HG03571 (cell line): ENCODE results near the gene BRD7.

Experiments
- ATAC-seq: cut with Tn5 transposase; IDR thresholded peaks from one replicate; pipeline ENCODE4 v1.9.1; 2021; ENCODE audit not compliant: unreplicated experiment

BRD7 gene

GRCh38 chr16:50304467-50305440 is 64.0 kb downstream of the BRD7 start:
- ATAC-seq = no peak

- ATAC-seq = no peak
Measured at GRCh38 chr16:50303605-50304466, 65.0 kb downstream of the BRD7 start.

GRCh38 chr16:50303041-50303604 is 65.7 kb downstream of the BRD7 start:
- no peak for ATAC-seq

- no peak for ATAC-seq
Measured at GRCh38 chr16:50302472-50303005, 66.2 kb downstream of the BRD7 start.

DNA sequence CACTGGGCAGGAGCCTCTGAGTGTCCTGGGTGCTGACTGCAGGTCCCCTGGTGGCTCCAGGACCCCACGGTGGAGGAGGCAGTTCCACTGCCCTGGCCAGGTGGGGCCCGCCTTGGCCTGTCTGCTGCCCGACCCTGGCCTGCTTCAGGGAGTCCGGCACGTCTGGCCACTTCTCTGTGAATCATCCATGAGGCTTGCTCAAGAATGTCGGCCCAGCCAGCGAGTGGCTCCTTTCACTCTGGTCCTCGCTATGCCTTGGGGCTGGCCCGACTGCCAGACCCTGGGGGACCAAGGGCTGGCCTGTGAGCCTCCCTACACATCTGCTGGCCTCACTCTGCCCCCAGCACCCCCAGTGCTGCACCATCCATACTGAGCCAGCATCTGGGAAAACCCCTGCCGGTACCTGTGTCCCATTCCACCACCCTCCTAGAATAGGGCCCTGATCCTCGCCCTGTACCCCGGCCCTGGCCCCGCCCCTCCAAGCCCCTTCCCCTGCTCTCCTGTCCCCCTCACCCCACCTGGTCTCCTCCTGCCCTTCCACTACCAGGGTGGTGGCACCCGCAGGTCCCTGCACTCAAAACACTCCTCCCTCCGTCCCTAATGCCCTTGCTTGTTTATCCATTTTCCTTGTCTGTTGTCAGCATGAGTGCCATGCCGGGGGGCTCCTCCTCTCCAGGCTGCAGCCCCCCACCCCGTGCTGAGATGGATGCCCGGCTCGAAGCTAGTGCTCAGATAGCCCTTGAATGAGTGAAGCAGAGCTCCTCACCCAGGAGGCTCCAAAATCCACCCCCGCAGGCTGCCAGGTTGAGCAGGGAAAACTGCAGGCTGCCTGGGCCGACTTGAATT is 66.9 kb downstream of the BRD7 start:
- ATAC-seq = no peak

DNA sequence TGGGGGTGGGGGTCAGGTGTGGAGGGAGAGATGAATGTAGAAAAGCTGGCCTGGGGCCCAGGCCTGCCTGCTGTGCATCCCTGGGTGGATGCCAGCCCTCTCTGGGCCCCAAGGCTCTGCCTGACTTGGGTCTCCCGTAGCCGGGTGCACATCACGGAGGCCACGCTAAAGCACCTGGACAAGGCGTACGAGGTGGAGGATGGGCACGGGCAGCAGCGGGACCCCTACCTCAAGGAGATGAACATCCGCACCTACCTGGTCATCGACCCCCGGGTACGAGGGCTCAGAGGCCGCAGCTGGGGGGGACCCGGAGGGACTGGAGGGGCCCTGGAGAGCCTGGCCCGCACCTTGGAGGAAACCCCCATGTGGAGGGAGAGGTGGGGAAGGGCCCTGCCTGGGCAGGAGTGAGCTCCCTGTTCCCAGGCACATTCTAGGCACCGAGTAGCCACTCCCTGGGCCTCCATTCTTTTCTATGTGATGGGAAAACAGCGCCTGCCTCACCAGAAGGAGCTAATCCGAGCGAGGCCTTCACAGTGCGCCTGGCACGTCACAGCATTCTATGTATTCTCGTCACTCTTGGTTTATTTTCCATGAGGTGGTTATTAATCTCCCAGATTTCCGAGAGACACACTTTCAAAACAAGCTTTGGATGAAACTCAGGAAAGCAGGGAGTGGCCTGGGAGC is 67.7 kb downstream of the BRD7 start:
- ATAC-seq = no peak

DNA sequence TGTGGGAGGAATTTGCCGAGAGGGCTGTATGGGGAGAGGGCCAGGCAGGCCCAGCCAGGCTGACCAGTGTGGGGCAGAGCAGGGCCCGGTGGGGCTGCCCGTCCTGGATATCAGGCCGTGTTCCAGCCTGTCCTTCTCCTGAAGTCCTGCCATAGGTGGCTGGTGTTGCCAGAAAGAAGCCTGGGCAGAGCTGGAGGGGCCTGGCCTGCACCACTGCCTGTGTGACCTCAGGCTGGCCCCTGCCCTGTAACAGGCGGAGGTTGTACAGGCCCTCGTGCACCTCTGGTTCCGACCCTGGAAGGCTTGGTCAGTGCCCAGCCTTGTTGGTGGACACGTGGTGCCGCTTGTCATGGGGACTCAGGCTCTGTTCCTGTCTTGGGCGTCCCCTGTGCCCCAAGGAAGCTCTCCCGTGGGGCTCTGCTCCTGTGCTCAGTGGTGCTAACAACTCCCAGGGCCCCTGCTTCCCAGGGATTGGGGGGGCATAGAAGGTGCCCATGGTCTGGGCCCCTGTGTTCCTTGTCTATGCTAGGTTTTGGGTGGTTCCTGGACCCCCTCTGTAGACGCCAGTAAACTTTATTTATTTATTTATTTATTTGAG is 69.2 kb downstream of the BRD7 start:
- ATAC-seq = no peak

DNA sequence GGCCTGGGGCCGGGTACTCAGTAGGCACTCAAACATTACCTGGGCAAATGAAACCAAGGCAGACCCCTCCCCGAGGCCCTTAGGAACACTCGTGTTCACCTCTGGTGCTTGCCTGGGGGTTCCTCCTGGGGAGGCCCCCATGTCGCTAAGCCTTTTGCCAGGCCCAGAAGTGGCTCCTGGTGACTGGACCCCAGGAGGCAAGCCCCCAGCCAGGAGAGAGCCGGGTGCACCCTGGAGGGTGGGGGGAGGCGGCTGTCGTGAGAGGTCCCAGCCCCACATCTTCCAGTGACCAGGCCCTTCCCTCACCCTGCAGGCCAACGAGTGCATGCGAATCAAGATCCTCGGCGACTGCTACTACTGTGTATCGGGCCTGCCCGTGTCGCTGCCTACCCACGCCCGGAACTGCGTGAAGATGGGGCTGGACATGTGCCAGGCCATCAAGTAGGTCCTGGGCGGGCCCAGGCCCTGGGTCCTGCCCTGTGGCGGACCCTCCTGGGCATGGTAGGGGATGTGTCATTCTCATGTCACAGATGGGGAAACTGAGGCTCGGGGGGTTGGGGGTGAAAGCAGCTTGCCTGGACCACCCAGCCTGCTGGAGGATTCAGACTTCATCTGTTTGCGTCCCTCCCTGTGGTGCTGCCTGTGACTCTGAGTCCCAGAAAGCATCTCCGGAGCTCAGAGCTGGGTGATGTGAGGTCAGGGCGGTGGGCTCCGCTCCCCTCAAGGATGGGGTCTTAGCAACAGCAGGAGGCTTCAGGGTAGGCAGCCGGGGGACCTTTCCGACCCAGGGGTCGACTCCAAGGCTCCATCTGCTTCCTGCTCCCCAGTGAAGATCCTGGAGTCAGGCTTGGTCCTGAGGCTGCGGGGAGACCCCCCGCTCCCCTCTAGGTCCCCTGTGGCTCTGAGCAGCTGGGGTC is 69.9 kb downstream of the BRD7 start:
- no peak for ATAC-seq

GRCh38 chr16:50298075-50298460 is 70.7 kb downstream of the BRD7 start:
- no peak for ATAC-seq

DNA sequence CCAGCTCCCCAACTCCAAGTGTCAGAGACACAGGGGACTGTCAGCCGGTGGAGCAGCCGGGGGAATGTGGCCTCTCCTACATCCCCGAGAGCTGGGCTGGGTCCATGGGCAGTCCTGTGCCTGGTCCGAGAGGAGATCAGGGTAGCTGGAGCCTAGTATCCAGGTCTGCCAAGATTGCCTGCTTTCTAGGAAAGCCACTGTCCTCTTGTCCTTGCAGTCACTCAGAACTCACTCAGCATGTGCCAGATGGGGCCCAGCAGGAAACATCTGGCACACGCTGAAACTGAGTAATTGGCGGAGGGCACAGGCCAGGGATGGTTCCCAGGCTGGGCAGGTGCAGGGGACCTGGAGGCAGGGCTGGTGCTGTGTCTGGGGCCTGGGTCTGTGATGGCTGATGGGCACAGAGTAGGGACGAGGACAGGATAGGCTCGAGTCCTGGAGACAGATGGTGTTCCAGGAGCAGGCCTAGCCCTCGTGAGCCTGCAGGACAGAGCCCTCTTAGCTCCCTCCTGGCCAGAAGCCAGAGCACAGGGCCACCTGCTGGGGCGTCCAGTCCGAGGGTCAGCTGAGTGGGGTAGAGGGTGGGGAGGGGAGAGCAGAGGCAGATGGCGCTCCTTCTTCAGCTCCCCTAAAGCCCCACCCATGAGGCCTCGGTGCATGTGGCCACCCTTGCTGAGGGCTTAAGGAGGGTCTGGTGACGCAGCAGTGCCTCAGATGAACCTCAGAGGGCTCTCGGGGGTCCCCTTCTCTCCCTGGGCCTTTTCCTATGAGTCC is 71.3 kb downstream of the BRD7 start:
- no peak for ATAC-seq

DNA sequence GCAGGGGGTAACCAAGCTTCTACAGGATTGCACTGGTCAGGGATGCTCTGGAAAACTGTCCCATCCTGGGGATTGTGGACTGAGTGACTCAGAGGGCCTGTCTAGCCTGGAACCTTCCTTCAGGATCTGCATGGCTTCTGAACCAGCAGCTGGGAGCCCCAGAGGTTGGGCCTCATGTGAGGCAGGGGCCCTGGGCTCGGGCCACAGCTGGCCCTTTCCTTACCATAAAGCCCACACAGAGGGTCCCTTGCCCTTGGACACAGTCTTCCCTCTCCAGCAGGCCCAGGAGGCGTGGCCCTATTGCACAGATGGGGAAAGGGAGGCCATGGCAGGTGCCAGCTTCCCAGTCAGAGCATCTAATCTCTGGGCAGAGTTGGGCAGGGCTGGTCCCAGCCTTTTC is 72.0 kb downstream of the BRD7 start:
- no peak for ATAC-seq

GRCh38 chr16:50295541-50296132 is 73.2 kb downstream of the BRD7 start:
- no peak for ATAC-seq

GRCh38 chr16:50294955-50295354 is 73.8 kb downstream of the BRD7 start:
- ATAC-seq = no peak

- no peak for ATAC-seq
Measured at GRCh38 chr16:50293994-50294855, 74.6 kb downstream of the BRD7 start.

GRCh38 chr16:50293041-50293783 is 75.6 kb downstream of the BRD7 start:
- no peak for ATAC-seq

DNA sequence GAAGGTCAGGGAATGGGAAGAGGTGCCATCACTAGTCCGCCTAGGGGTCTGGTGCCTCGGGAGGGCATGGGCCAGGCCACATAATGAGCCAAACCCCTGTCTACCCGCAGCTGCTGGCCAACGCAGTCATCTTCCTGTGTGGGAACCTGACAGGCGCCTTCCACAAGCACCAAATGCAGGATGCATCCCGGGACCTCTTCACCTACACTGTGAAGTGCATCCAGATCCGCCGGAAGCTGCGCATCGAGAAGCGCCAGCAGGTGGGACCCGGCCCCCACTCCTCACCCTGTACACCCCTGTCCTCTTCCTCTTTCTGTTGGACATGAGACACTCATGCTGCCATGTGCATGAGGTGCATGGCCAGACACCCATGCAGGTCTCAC is 76.2 kb downstream of the BRD7 start:
- ATAC-seq = no peak
